ENCODE data around the gene APOBR.

Gene APOBR

GRCh38 chr16:28520672-28521071, 26.2 kb downstream of the APOBR start:
- H3K79me2 ChIP-seq (ENCODE audit: control insufficient read depth, low read length), result no peaks in the 10 kb centered on the region

GRCh38 chr16:28521436-28521835, 27.0 kb downstream of the APOBR start:
- peaks cover 20% of the 10 kb centered on the region for H3K27me3 ChIP-seq (ENCODE audit: control insufficient read depth, low read length)

More at GRCh38 chr16:28520672-28521071, 26.2 kb downstream of the APOBR start:
- Histone ChIP-seq H3K4me1 (ENCODE audit: control insufficient read depth, low read length) (peaks cover 29% of the 10 kb centered on the region), H3K27me3 (ENCODE audit: control insufficient read depth, low read length) (peaks cover 16% of the 10 kb centered on the region), H3K27ac (ENCODE audit: low read depth, low read length) (no peak overlapping the region), H3K4me3 (ENCODE audit: low read length) (no peak overlapping the region), H3K9me3 (ENCODE audit: control insufficient read depth, insufficient read depth, low read length) (no peaks in the 10 kb centered on the region), H3K9me2 (replicated peaks; ENCODE audit: control insufficient read depth, low read length) (no peaks in the 10 kb centered on the region), H3K36me3 (ENCODE audit: control insufficient read depth, low read length) (no peaks in the 10 kb centered on the region), H3K4me2 (ENCODE audit: low read length) (no peak overlapping the region), H3F3A (ENCODE audit: control insufficient read depth, insufficient read depth) (no peaks in the 10 kb centered on the region), H4K20me1 (ENCODE audit: control insufficient read depth, insufficient read depth, low read depth, low read length) (no peaks in the 10 kb centered on the region)
- TF ChIP-seq EZH2phosphoT487 (IDR thresholded peaks at IDR 0.05; ENCODE audit: borderline replicate concordance, low read length) (no peak), CTCF (IDR thresholded peaks at IDR 0.05; ENCODE audit: low read depth, low read length, poor library complexity, severe bottlenecking) (no peak)

GRCh38 chr16:28522792-28523191, 28.3 kb downstream of the APOBR start:
- TF ChIP-seq EZH2phosphoT487 (IDR thresholded peaks at IDR 0.05; ENCODE audit: borderline replicate concordance, low read length), result no peak
- no peak for TF ChIP-seq CTCF (IDR thresholded peaks at IDR 0.05; ENCODE audit: low read depth, low read length, poor library complexity, severe bottlenecking)
- Histone ChIP-seq H3K27ac (ENCODE audit: low read depth, low read length) (no peak overlapping the region), H3K36me3 (ENCODE audit: control insufficient read depth, low read length) (no peaks in the 10 kb centered on the region), H3K27me3 (ENCODE audit: control insufficient read depth, low read length) (peaks cover 13% of the 10 kb centered on the region), H4K20me1 (ENCODE audit: control insufficient read depth, insufficient read depth, low read depth, low read length) (no peaks in the 10 kb centered on the region), H3K79me2 (ENCODE audit: control insufficient read depth, low read length) (no peaks in the 10 kb centered on the region), H3K4me2 (ENCODE audit: low read length) (no peak overlapping the region), H3K4me3 (ENCODE audit: low read length) (no peak overlapping the region), H3K4me1 (ENCODE audit: control insufficient read depth, low read length) (peaks cover 22% of the 10 kb centered on the region), H3K9me2 (replicated peaks; ENCODE audit: control insufficient read depth, low read length) (no peaks in the 10 kb centered on the region), H3F3A (ENCODE audit: control insufficient read depth, insufficient read depth) (no peaks in the 10 kb centered on the region), H3K9me3 (ENCODE audit: control insufficient read depth, insufficient read depth, low read length) (no peaks in the 10 kb centered on the region)

More at GRCh38 chr16:28521436-28521835, 27.0 kb downstream of the APOBR start:
- Histone ChIP-seq H3K4me2 (ENCODE audit: low read length) (no peak overlapping the region), H3K4me3 (ENCODE audit: low read length) (no peak overlapping the region), H3K4me1 (ENCODE audit: control insufficient read depth, low read length) (peaks cover 29% of the 10 kb centered on the region), H3K9me2 (replicated peaks; ENCODE audit: control insufficient read depth, low read length) (no peaks in the 10 kb centered on the region), H3F3A (ENCODE audit: control insufficient read depth, insufficient read depth) (no peaks in the 10 kb centered on the region), H3K79me2 (ENCODE audit: control insufficient read depth, low read length) (no peaks in the 10 kb centered on the region), H3K27ac (ENCODE audit: low read depth, low read length) (no peak overlapping the region), H3K9me3 (ENCODE audit: control insufficient read depth, insufficient read depth, low read length) (no peaks in the 10 kb centered on the region), H3K36me3 (ENCODE audit: control insufficient read depth, low read length) (no peaks in the 10 kb centered on the region), H4K20me1 (ENCODE audit: control insufficient read depth, insufficient read depth, low read depth, low read length) (no peaks in the 10 kb centered on the region)
- TF ChIP-seq EZH2phosphoT487 (IDR thresholded peaks at IDR 0.05; ENCODE audit: borderline replicate concordance, low read length) (no peak), CTCF (IDR thresholded peaks at IDR 0.05; ENCODE audit: low read depth, low read length, poor library complexity, severe bottlenecking) (no peak)
